HCT116 (cell line): ENCODE results near the gene CADM3.

ENCODE experiments used
- ATF3 ChIP-seq: IDR thresholded peaks from 2 replicates; pipeline ENCODE4 v1.6.1; 2012
- EZH2 ChIP-seq: fragments of 200-600 bp; sonication (generic); IDR thresholded peaks from 2 replicates; pipeline ENCODE4 v1.6.1; 2017; ENCODE audit warnings: antibody characterized with exemption, mixed run types
- EZH2phosphoT487 ChIP-seq: fragments of 200-600 bp; IDR thresholded peaks from 2 replicates; pipeline ENCODE4 v1.6.1; 2018; ENCODE audit warnings: antibody characterized with exemption, borderline replicate concordance
- FOSL1 ChIP-seq: IDR thresholded peaks from 2 replicates; pipeline ENCODE4 v1.6.1; 2012; ENCODE audit warnings: low read depth
- POLR2A ChIP-seq: IDR thresholded peaks from 2 replicates; pipeline ENCODE4 v1.7.0; 2011; ENCODE audit warnings: borderline replicate concordance; ENCODE audit not compliant: insufficient read depth, insufficient read length; ENCODE audit errors: extremely low read depth
- RAD21 ChIP-seq: IDR thresholded peaks from 2 replicates; pipeline ENCODE4 v1.6.1; 2012; ENCODE audit warnings: low read depth, mild to moderate bottlenecking
- SIN3A ChIP-seq: IDR thresholded peaks from 2 replicates; pipeline ENCODE4 v1.6.1; 2012; ENCODE audit warnings: low read depth
- SP1 ChIP-seq: IDR thresholded peaks from 2 replicates; pipeline ENCODE4 v1.6.1; 2012; ENCODE audit warnings: low read depth
- YY1 ChIP-seq: IDR thresholded peaks from 2 replicates; pipeline ENCODE4 v1.6.1; 2011; ENCODE audit warnings: low read length, low read depth, moderate library complexity, mild to moderate bottlenecking; ENCODE audit not compliant: insufficient replicate concordance; ENCODE audit errors: extremely low read depth
- ZFX ChIP-seq: fragments of 450-650 bp; IDR thresholded peaks from 2 replicates; pipeline ENCODE4 v1.6.1; 2017
- TF ChIP-seq, protein P1 (sequence below), 3 experiments: fragments of 200-600 bp in 1 of 3; sonication (generic) in 1 of 3; IDR thresholded peaks in 2 of 3; conservative IDR thresholded peaks in 1 of 3; 2 replicates each; pipeline ENCODE4 v1.5.1; 2012 to 2017; ENCODE audit warnings: low read depth in 2 of 3, low read length in 2 of 3, antibody characterized with exemption in 1 of 3, borderline replicate concordance in 1 of 3, control low read depth in 1 of 3, mild to moderate bottlenecking in 1 of 3, mixed read lengths in 1 of 3, mixed run types in 1 of 3, moderate library complexity in 1 of 3; ENCODE audit not compliant: insufficient read depth in 1 of 3
- TF ChIP-seq, protein P2 (sequence below): IDR thresholded peaks from 2 replicates; pipeline ENCODE4 v1.6.1; 2012; ENCODE audit warnings: low read depth

DNA sequence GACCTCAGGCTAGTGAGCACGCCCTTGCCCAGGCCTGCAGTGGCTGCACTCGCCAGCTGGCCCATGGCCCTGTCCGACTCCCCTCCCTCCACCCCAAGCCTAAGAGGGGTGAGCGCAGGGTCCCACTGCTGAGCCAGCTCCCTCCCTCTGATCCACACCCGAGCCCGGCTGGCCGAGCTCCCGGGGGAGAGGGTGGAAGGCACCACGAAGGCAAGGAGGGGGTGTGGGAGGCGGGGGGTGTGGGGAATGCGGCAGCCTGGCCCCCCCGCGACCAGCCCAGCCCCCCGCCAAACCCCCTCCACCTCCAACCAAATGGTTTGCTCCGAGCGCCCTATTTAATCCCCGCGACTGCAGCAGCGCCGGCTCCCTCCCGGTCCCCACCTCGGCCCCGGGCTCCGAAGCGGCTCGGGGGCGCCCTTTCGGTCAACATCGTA, at the start of gene CADM3:
- TF ChIP-seq YY1 (no peak), ATF3 (no peak), POLR2A (no peak), EZH2 (no peak), RAD21 (no peak), FOSL1 (no peak), SP1 (no peak), EZH2phosphoT487 (no peak), ZFX (no peak), SIN3A (no peak)
- TF ChIP-seq, protein P1, sequence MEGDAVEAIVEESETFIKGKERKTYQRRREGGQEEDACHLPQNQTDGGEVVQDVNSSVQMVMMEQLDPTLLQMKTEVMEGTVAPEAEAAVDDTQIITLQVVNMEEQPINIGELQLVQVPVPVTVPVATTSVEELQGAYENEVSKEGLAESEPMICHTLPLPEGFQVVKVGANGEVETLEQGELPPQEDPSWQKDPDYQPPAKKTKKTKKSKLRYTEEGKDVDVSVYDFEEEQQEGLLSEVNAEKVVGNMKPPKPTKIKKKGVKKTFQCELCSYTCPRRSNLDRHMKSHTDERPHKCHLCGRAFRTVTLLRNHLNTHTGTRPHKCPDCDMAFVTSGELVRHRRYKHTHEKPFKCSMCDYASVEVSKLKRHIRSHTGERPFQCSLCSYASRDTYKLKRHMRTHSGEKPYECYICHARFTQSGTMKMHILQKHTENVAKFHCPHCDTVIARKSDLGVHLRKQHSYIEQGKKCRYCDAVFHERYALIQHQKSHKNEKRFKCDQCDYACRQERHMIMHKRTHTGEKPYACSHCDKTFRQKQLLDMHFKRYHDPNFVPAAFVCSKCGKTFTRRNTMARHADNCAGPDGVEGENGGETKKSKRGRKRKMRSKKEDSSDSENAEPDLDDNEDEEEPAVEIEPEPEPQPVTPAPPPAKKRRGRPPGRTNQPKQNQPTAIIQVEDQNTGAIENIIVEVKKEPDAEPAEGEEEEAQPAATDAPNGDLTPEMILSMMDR (IDR thresholded peaks at IDR 0.05 in 2 of 3, conservative IDR thresholded peaks at IDR 0.05 in 1 of 3; ENCODE audit: borderline replicate concordance in 1 of 3, insufficient read depth in 1 of 3, low read depth in 2 of 3, low read length in 2 of 3): no peak
- TF ChIP-seq, protein P2, sequence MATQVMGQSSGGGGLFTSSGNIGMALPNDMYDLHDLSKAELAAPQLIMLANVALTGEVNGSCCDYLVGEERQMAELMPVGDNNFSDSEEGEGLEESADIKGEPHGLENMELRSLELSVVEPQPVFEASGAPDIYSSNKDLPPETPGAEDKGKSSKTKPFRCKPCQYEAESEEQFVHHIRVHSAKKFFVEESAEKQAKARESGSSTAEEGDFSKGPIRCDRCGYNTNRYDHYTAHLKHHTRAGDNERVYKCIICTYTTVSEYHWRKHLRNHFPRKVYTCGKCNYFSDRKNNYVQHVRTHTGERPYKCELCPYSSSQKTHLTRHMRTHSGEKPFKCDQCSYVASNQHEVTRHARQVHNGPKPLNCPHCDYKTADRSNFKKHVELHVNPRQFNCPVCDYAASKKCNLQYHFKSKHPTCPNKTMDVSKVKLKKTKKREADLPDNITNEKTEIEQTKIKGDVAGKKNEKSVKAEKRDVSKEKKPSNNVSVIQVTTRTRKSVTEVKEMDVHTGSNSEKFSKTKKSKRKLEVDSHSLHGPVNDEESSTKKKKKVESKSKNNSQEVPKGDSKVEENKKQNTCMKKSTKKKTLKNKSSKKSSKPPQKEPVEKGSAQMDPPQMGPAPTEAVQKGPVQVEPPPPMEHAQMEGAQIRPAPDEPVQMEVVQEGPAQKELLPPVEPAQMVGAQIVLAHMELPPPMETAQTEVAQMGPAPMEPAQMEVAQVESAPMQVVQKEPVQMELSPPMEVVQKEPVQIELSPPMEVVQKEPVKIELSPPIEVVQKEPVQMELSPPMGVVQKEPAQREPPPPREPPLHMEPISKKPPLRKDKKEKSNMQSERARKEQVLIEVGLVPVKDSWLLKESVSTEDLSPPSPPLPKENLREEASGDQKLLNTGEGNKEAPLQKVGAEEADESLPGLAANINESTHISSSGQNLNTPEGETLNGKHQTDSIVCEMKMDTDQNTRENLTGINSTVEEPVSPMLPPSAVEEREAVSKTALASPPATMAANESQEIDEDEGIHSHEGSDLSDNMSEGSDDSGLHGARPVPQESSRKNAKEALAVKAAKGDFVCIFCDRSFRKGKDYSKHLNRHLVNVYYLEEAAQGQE: no peak
